NCI-H146 treated with DMSO at 0.1 percent for 48 hours (cell line): ENCODE data around the gene MCRIP1.

Experiments
- DNase-seq: peaks from one replicate; lab custom pipeline; 2025; ENCODE audit not compliant: unreplicated experiment; lab: John Stamatoyannopoulos, UW

MCRIP1 gene

GRCh38 chr17:81821603-81822311, 11.3 kb downstream of the MCRIP1 start:
- no peak for DNase-seq

- no peak for DNase-seq
These were observed 11.9 kb downstream of the MCRIP1 start for GRCh38 chr17:81821147-81821546.

- no peak for DNase-seq
These were observed 13.4 kb downstream of the MCRIP1 start for GRCh38 chr17:81819708-81820107.

- DNase-seq: no peak
These were observed 15.3 kb downstream of the MCRIP1 start for GRCh38 chr17:81817758-81818147.

- DNase-seq: no peak
These were observed 17.5 kb downstream of the MCRIP1 start for GRCh38 chr17:81815646-81815986.

GRCh38 chr17:81814748-81815645, 18.1 kb downstream of the MCRIP1 start:
- DNase-seq: peak; percentile 68

GRCh38 chr17:81813861-81814683, 19.0 kb downstream of the MCRIP1 start:
- DNase-seq: no peak

- no peak for DNase-seq
These were observed 19.8 kb downstream of the MCRIP1 start for GRCh38 chr17:81813371-81813684.

- no peak for DNase-seq
These were observed 20.3 kb downstream of the MCRIP1 start for GRCh38 chr17:81812571-81813370.

GRCh38 chr17:81811705-81812570, 21.2 kb downstream of the MCRIP1 start:
- DNase-seq: no peak

GRCh38 chr17:81810892-81811704, 22.0 kb downstream of the MCRIP1 start:
- no peak for DNase-seq

- DNase-seq: no peak
These were observed 22.6 kb downstream of the MCRIP1 start for GRCh38 chr17:81810476-81810875.

GRCh38 chr17:81809556-81809998, 23.5 kb downstream of the MCRIP1 start:
- DNase-seq: no peak

GRCh38 chr17:81808778-81809555, 24.1 kb downstream of the MCRIP1 start:
- DNase-seq: no peak

- DNase-seq: no peak
These were observed 25.3 kb downstream of the MCRIP1 start for GRCh38 chr17:81807839-81808238.

GRCh38 chr17:81807210-81807719, 25.8 kb downstream of the MCRIP1 start:
- DNase-seq: no peak

GRCh38 chr17:81806461-81807209, 26.5 kb downstream of the MCRIP1 start:
- DNase-seq: no peak
